Lower lobe of right lung (tissue), 2 donors: ENCODE data around the gene CRB3. TPM values are rescaled to one million over a fixed set of nuclear protein-coding genes. Genes with fewer than 3 reads are reported as not detected.

Experiments used
- ATAC-seq, 2 donors: fragments of 200-7000 bp; cut with Tn5 transposase; one replicate each; pipeline ENCODE4 v1.9.1; 2020 to 2022; ENCODE audit warnings: mild to moderate bottlenecking in 2 of 2, moderate library complexity in 2 of 2
- DNase-seq: peaks from one replicate; pipeline ENCODE4 v3.0.0-alpha.2; 2020
- H3K27ac ChIP-seq: fragments of 200-600 bp; one replicate; pipeline ENCODE4 v1.8.0; 2022
- H3K27me3 ChIP-seq: fragments of 200-600 bp; one replicate; pipeline ENCODE4 v1.8.0; 2022; ENCODE audit warnings: low read depth
- H3K36me3 ChIP-seq: fragments of 200-600 bp; one replicate; pipeline ENCODE4 v1.8.0; 2022; ENCODE audit warnings: mild to moderate bottlenecking
- H3K4me1 ChIP-seq: fragments of 200-600 bp; one replicate; pipeline ENCODE4 v1.8.0; 2022
- H3K4me3 ChIP-seq: fragments of 200-600 bp; one replicate; pipeline ENCODE4 v1.8.0; 2022; ENCODE audit warnings: mild to moderate bottlenecking
- H3K9me3 ChIP-seq: fragments of 200-600 bp; one replicate; pipeline ENCODE4 v1.8.0; 2022
- intact Hi-C: fragments of 100-400 bp; cut with DNase I; formaldehyde crosslinking; loops from one replicate; pipeline ENCODE4 v1.11.0; 2022
- total RNA-seq: library from RNA; stranded (reverse); fragmentation: NEBNext Ultra II Directional; extraction: Animal tissue kit (Norgen Biotek cat#: 25700); gene quantifications from one replicate; pipeline ENCODE4 v1.2.1, GENCODE V29; 2021
- TF ChIP-seq, protein P1 (sequence below): fragments of 200-600 bp; IDR thresholded peaks from one replicate; pipeline ENCODE4 v1.8.0; 2022; ENCODE audit warnings: antibody characterized with exemption, mild to moderate bottlenecking
- donor health status: DM: no; HTN: yes; CAD: no; lungs with severe emphysema.

Gene CRB3
- total RNA-seq, 1 donor from 2014 or later, result 36.3 TPM

DNA sequence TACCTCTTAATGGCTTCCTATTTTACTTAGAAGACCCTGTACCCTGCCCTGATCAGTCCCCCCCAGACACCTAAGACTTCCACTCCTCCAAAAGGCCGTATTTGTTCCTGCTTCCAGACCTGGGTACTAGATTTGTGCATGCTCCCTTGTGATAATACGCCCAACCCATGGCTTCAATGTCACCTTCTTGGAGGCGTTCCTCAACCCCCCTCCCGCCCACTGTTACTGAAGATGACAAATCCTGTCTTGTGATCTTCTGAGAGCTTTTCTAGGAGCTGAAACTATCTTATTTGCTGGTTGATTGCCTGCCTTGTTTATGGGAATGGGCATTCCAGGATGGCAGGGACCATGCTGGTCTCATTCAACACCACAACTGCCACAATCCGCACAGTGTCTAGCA is 13.9 kb upstream of the CRB3 start:
- TF ChIP-seq, protein P1, sequence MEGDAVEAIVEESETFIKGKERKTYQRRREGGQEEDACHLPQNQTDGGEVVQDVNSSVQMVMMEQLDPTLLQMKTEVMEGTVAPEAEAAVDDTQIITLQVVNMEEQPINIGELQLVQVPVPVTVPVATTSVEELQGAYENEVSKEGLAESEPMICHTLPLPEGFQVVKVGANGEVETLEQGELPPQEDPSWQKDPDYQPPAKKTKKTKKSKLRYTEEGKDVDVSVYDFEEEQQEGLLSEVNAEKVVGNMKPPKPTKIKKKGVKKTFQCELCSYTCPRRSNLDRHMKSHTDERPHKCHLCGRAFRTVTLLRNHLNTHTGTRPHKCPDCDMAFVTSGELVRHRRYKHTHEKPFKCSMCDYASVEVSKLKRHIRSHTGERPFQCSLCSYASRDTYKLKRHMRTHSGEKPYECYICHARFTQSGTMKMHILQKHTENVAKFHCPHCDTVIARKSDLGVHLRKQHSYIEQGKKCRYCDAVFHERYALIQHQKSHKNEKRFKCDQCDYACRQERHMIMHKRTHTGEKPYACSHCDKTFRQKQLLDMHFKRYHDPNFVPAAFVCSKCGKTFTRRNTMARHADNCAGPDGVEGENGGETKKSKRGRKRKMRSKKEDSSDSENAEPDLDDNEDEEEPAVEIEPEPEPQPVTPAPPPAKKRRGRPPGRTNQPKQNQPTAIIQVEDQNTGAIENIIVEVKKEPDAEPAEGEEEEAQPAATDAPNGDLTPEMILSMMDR, result no peak
- no peak for ATAC-seq
- H3K9me3 ChIP-seq, result peaks cover 13% of the 10 kb centered on the region

DNA sequence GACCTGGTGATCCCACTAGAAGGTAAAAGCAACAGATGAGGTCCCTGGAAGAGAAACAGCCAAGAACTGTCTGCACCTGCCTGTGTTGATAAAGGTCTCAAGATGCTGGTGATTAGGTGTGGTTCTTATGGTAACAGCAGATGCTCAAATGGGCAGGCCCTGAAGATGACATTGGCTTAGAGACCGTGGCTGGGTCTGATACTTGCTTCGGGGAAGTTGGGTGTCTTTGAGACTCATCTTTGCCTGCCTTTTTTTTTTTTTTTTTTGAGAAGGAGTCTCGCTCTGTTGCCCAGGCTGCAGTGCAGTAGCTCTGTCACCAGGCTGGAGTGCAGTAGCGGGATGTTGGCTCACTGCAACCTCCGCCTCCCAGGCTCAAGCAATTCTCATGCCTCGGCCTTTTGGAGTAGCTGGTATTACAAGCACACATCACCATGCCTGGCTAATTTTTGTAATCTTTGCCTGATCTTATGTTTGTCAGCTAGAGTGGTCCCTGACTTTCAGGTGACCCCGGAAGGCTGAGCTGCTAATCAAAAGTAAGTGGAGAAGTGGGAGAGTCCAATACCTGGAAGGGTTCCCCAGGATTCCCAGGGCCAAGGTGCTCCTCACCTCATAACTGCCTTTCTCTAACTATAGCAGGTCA is 12.4 kb upstream of the CRB3 start:
- intact Hi-C loops, result no loop called here
- no peak for ATAC-seq
- Histone ChIP-seq H3K36me3 (peaks cover 13% of the 10 kb centered on the region), H3K4me1 (no peaks in the 10 kb centered on the region), H3K9me3 (peaks cover 13% of the 10 kb centered on the region), H3K4me3 (no peak overlapping the region), H3K27ac (no peak overlapping the region), H3K27me3 (no peaks in the 10 kb centered on the region)
- TF ChIP-seq, protein P1, result no peak
- DNase-seq, result no peak

More for the DNA sequence above, 13.9 kb upstream of the CRB3 start:
- no peaks in the 10 kb centered on the region for H3K4me1 ChIP-seq
- DNase-seq, result no peak
- H3K27me3 ChIP-seq, result no peaks in the 10 kb centered on the region
- peaks cover 13% of the 10 kb centered on the region for H3K36me3 ChIP-seq
- H3K4me3 ChIP-seq, result no peak overlapping the region
- intact Hi-C loops, result no loop called here
- H3K27ac ChIP-seq, result no peak overlapping the region

DNA sequence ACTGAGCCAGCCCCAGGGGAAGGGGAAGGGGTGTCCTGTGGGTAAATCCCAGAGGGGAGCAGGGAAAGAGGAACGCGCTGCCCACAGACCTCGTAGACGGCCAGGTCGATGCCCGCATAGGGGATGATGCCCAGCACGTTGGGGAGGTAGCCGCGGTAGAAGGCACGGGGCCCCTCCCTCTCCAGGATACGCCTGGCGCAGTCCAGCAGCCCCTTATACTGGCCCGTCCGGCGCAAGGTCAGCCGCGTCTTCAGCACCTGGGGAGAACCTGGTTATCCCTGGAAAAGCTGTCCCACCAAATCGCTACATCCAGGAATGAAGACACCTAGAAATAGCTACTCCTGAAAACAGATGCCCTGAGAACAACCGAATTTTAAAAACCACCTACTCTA is 11.9 kb upstream of the CRB3 start:
- TF ChIP-seq, protein P1, result no peak
- Histone ChIP-seq H3K9me3 (peaks cover 13% of the 10 kb centered on the region), H3K27me3 (no peaks in the 10 kb centered on the region), H3K27ac (no peak overlapping the region), H3K4me3 (no peak overlapping the region), H3K36me3 (peaks cover 13% of the 10 kb centered on the region), H3K4me1 (no peaks in the 10 kb centered on the region)
- ATAC-seq (no peak), DNase-seq (no peak)
- intact Hi-C loops, result no loop called here

DNA sequence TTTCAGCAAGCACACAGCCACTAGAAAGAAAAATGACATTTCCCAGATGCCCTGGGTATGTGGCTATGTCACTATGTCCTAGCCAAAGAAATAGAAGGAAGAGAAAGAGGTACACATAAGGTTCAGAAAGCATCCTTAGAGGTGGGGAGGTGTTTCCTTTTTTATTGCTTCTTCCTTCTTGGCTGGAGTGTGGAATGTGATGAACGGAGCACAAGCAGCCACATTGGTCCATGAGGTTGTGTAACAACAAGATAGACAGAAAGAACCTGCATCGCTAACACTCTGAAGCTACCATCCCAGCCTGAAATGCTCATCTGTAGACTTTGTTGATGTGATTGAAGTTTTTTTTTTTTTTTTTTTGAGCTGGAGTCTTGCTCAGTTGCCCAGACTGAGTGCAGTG is 11.2 kb upstream of the CRB3 start:
- TF ChIP-seq, protein P1, result no peak
- no peak overlapping the region for H3K4me3 ChIP-seq
- peaks cover 13% of the 10 kb centered on the region for H3K36me3 ChIP-seq
- intact Hi-C loops, result no loop called here
- DNase-seq (no peak), ATAC-seq (no peak)
- H3K27ac ChIP-seq, result no peak overlapping the region
- H3K9me3 ChIP-seq, result peaks cover 13% of the 10 kb centered on the region
- no peaks in the 10 kb centered on the region for H3K4me1 ChIP-seq
- H3K27me3 ChIP-seq, result no peaks in the 10 kb centered on the region

DNA sequence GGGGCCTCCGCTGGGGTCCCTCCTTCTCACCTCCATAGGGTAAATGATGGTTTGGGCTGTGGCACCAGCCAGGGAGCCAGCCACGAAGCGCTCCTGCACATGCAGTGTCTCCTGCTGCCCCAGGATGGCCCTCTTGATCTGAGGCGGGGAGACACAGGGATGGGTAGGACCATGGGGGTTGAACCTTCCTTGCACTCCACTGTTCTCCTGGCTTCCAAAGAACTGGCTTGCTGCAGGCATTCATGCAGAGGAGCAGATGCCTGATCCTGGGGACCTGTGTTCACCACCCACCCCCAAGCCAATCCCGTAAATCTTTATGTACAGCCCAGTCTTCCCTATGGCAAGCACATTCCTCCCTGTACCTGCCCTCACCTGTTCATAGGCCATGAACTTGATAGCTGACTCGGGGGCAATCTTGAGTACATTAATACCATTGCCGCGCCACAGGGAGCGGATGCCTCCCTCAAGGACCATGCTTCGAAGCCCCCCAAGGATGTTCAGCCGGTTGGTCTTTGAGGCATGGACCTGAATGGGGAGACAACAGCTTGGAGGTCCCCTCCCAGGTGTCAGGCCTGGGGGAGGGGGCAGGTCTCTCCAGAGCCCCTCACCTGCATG is 10.0 kb upstream of the CRB3 start:
- Histone ChIP-seq H3K9me3 (peaks cover 13% of the 10 kb centered on the region), H3K27ac (no peak overlapping the region), H3K4me3 (no peak overlapping the region), H3K27me3 (no peaks in the 10 kb centered on the region), H3K36me3 (peaks cover 13% of the 10 kb centered on the region), H3K4me1 (peaks cover 8% of the 10 kb centered on the region)
- DNase-seq (no peak), ATAC-seq (no peak)
- TF ChIP-seq, protein P1, result no peak
- intact Hi-C loops, result no loop called here
